NCI-H748 treated with DMSO at 0.1 percent for 48 hours (cell line): ENCODE results near the gene REG3G.

ENCODE experiments used
- DNase-seq: peaks from one replicate; lab custom pipeline; 2025; lab: John Stamatoyannopoulos, UW

The REG3G gene

GRCh38 chr2:79025421-79025820 lies at the start of gene REG3G:
REG3G (plus strand) TSS chr2:79025702; CDS start chr2:79026094, 392 bp downstream.
- no peak for DNase-seq

- DNase-seq = no peak
Measured at GRCh38 chr2:78977661-78978145, 47.8 kb upstream of the REG3G start.

GRCh38 chr2:78978340-78978739 lies 47.2 kb upstream of the REG3G start:
- DNase-seq = no peak

- DNase-seq = peak; percentile 25
Measured at GRCh38 chr2:78979380-78980151, 45.9 kb upstream of the REG3G start.

GRCh38 chr2:78980152-78980465 lies 45.4 kb upstream of the REG3G start:
- DNase-seq = no peak

GRCh38 chr2:78980871-78981270 lies 44.6 kb upstream of the REG3G start:
- no peak for DNase-seq

GRCh38 chr2:78982638-78983330 lies 42.7 kb upstream of the REG3G start:
- DNase-seq = no peak

- DNase-seq = no peak
Measured at GRCh38 chr2:78984386-78984785, 41.1 kb upstream of the REG3G start.

- no peak for DNase-seq
Measured at GRCh38 chr2:78985558-78985957, 39.9 kb upstream of the REG3G start.

- DNase-seq = no peak
Measured at GRCh38 chr2:78989051-78989450, 36.5 kb upstream of the REG3G start.

GRCh38 chr2:78992451-78992806 lies 33.1 kb upstream of the REG3G start:
- DNase-seq = peak; percentile 11

GRCh38 chr2:78992807-78993517 lies 32.5 kb upstream of the REG3G start:
- DNase-seq = peak; percentile 54

GRCh38 chr2:78993518-78994148 lies 31.9 kb upstream of the REG3G start:
- no peak for DNase-seq

GRCh38 chr2:78994789-78995188 lies 30.7 kb upstream of the REG3G start:
- no peak for DNase-seq

- no peak for DNase-seq
Measured at GRCh38 chr2:78999406-78999805, 26.1 kb upstream of the REG3G start.

GRCh38 chr2:79000008-79000576 lies 25.4 kb upstream of the REG3G start:
- DNase-seq = no peak

GRCh38 chr2:79001285-79001684 lies 24.2 kb upstream of the REG3G start:
- no peak for DNase-seq

- no peak for DNase-seq
Measured at GRCh38 chr2:79004680-79005079, 20.8 kb upstream of the REG3G start.

GRCh38 chr2:79005216-79005615 lies 20.3 kb upstream of the REG3G start:
- no peak for DNase-seq

- DNase-seq = no peak
Measured at GRCh38 chr2:79009388-79009787, 16.1 kb upstream of the REG3G start.

GRCh38 chr2:79011496-79011895 lies 14.0 kb upstream of the REG3G start:
- no peak for DNase-seq

GRCh38 chr2:79013629-79014028 lies 11.9 kb upstream of the REG3G start:
- no peak for DNase-seq
